IMR-90 (cell line): ENCODE measurements around the gene PEX19. TPM values are rescaled to one million over a fixed set of nuclear protein-coding genes. Genes with fewer than 3 reads are reported as not detected.

Experiments
- ATAC-seq: fragments of 200-7000 bp; cut with Tn5 transposase; 2 replicates; pipeline ENCODE4 v1.9.1; 2020; ENCODE audit warnings: low read depth, mild to moderate bottlenecking, moderate library complexity
- BruUV-seq: library from RNA; stranded (reverse); fragments of 400-500 nt; replicated peaks from 2 replicates; lab custom pipeline; 2021; lab: Mats Ljungman, UMichigan
- CTCF ChIA-PET: fragments of 300-600 bp; formaldehyde crosslinking; extraction: SDS; loops from one replicate; lab custom pipeline; 2021; ENCODE audit warnings: antibody characterized with exemption; lab: Yijun Ruan, JAX
- POLR2A ChIA-PET: fragments of 300-600 bp; sonication (Branson Sonifier 250); formaldehyde crosslinking; loops from one replicate; lab custom pipeline; 2022; ENCODE audit warnings: antibody characterized with exemption; ENCODE audit not compliant: unreplicated experiment; lab: Charles Lee
- DNase-seq: peaks from one replicate; pipeline ENCODE4 v3.0.0; 2013
- H2AFZ ChIP-seq: replicated peaks from 2 replicates; pipeline ENCODE3; 2013; ENCODE audit warnings: low read length, mild to moderate bottlenecking; ENCODE audit not compliant: poor library complexity
- H2AK5ac ChIP-seq: 2 replicates; pipeline ENCODE4 v1.6.1; 2013; ENCODE audit warnings: low read depth, low read length, inconsistent platforms
- H2AK9ac ChIP-seq: replicated peaks from 2 replicates; pipeline ENCODE3; 2013; ENCODE audit warnings: mild to moderate bottlenecking, low read depth, low read length, moderate library complexity; ENCODE audit not compliant: poor library complexity
- H2BK120ac ChIP-seq: 2 replicates; pipeline ENCODE4 v1.6.1; 2013; ENCODE audit warnings: low read depth, low read length, inconsistent platforms
- H2BK15ac ChIP-seq: 3 replicates; pipeline ENCODE4 v1.6.1; 2013; ENCODE audit warnings: low read depth, low read length, inconsistent platforms
- H2BK20ac ChIP-seq: 2 replicates; pipeline ENCODE4 v1.6.1; 2013; ENCODE audit warnings: low read depth, mild to moderate bottlenecking, inconsistent platforms, low read length, moderate library complexity
- H2BK5ac ChIP-seq: 2 replicates; pipeline ENCODE4 v1.6.1; 2013; ENCODE audit warnings: mild to moderate bottlenecking, low read depth, low read length, inconsistent platforms; ENCODE audit not compliant: poor library complexity, severe bottlenecking
- H3K14ac ChIP-seq: replicated peaks from 2 replicates; pipeline ENCODE4 v1.6.1; 2013; ENCODE audit warnings: low read depth, low read length, inconsistent platforms
- H3K18ac ChIP-seq: 2 replicates; pipeline ENCODE4 v1.6.1; 2013; ENCODE audit warnings: low read depth, low read length, control low read depth
- H3K23ac ChIP-seq: 2 replicates; pipeline ENCODE4 v1.6.1; 2013; ENCODE audit warnings: low read depth, low read length, inconsistent platforms
- H3K27ac ChIP-seq: 2 replicates; pipeline ENCODE4 v1.5.1; 2013; ENCODE audit warnings: mild to moderate bottlenecking, control low read depth, low read length; ENCODE audit not compliant: insufficient read depth
- H3K27me3 ChIP-seq: 2 replicates; pipeline ENCODE4 v1.6.1; 2013; ENCODE audit warnings: low read length; ENCODE audit not compliant: control insufficient read depth, insufficient read depth
- H3K36me3 ChIP-seq: 2 replicates; pipeline ENCODE4 v1.6.1; 2013; ENCODE audit warnings: low read length, mixed read lengths; ENCODE audit not compliant: control insufficient read depth, insufficient read depth
- H3K4ac ChIP-seq: 2 replicates; pipeline ENCODE4 v1.6.1; 2013; ENCODE audit warnings: low read depth, low read length, inconsistent platforms
- H3K4me1 ChIP-seq: 2 replicates; pipeline ENCODE4 v1.6.1; 2013; ENCODE audit warnings: low read length, mixed read lengths; ENCODE audit not compliant: control insufficient read depth, insufficient read depth
- H3K4me2 ChIP-seq: 2 replicates; pipeline ENCODE4 v1.6.1; 2013; ENCODE audit warnings: low read depth, mild to moderate bottlenecking, control low read depth, low read length, moderate library complexity
- H3K4me3 ChIP-seq: 2 replicates; pipeline ENCODE4 v1.5.1; 2013; ENCODE audit warnings: low read depth, mild to moderate bottlenecking, control low read depth, low read length, moderate library complexity; ENCODE audit not compliant: insufficient read depth
- H3K56ac ChIP-seq: 2 replicates; pipeline ENCODE4 v1.6.1; 2013; ENCODE audit warnings: low read length, inconsistent platforms; ENCODE audit not compliant: insufficient read depth; ENCODE audit errors: extremely low read depth
- H3K79me1 ChIP-seq, 2 experiments: 2 replicates each; pipeline ENCODE4 v1.6.1; 2013; ENCODE audit warnings: low read length in 2 of 2, inconsistent platforms in 1 of 2, low read depth in 1 of 2
- H3K9ac ChIP-seq: 2 replicates; pipeline ENCODE4 v1.6.1; 2013; ENCODE audit warnings: low read depth, low read length, control low read depth
- H3K9me1 ChIP-seq: 2 replicates; pipeline ENCODE4 v1.6.1; 2013; ENCODE audit warnings: low read length, inconsistent platforms; ENCODE audit not compliant: insufficient read depth
- H3K9me3 ChIP-seq: 2 replicates; pipeline ENCODE4 v1.6.1; 2013; ENCODE audit warnings: low read length; ENCODE audit not compliant: control insufficient read depth, insufficient read depth
- H4K20me1 ChIP-seq: 2 replicates; pipeline ENCODE4 v1.6.1; 2013; ENCODE audit warnings: low read length, inconsistent platforms; ENCODE audit not compliant: insufficient read depth
- H4K5ac ChIP-seq: 2 replicates; pipeline ENCODE4 v1.6.1; 2013; ENCODE audit warnings: mild to moderate bottlenecking, low read depth, low read length, control low read depth
- H4K8ac ChIP-seq, 2 experiments: 2 replicates each; pipeline ENCODE4 v1.6.1; 2013; ENCODE audit warnings: low read depth in 2 of 2, low read length in 2 of 2, control low read depth in 1 of 2, inconsistent platforms in 1 of 2
- H4K91ac ChIP-seq: 2 replicates; pipeline ENCODE4 v1.6.1; 2013; ENCODE audit warnings: low read depth, low read length, inconsistent platforms; ENCODE audit not compliant: insufficient read depth
- BHLHE40 ChIP-seq: fragments of 150-350 bp; IDR thresholded peaks from 2 replicates; pipeline ENCODE4 v1.6.1; 2016; ENCODE audit warnings: mild to moderate bottlenecking, low read depth, low read length
- CEBPB ChIP-seq: IDR thresholded peaks from 2 replicates; pipeline ENCODE4 v1.6.1; 2012; ENCODE audit warnings: low read depth, low read length, improper control_type of control experiment
- CHD1 ChIP-seq: IDR thresholded peaks from 2 replicates; pipeline ENCODE4 v1.6.1; 2012; ENCODE audit warnings: low read depth, low read length, improper control_type of control experiment
- CTCF ChIP-seq: conservative IDR thresholded peaks from 2 replicates; pipeline ENCODE4 v1.5.1; 2012; ENCODE audit warnings: mild to moderate bottlenecking, low read depth, low read length, improper control_type of control experiment
- ELK1 ChIP-seq: fragments of 150-350 bp; IDR thresholded peaks from 2 replicates; pipeline ENCODE4 v1.6.1; 2016; ENCODE audit warnings: low read depth, mild to moderate bottlenecking, low read length, moderate library complexity, borderline replicate concordance
- FOS ChIP-seq: fragments of 150-350 bp; IDR thresholded peaks from 2 replicates; pipeline ENCODE4 v1.6.1; 2016; ENCODE audit warnings: low read depth, low read length
- MAFK ChIP-seq: IDR thresholded peaks from 2 replicates; pipeline ENCODE4 v1.6.1; 2012; ENCODE audit warnings: low read depth, low read length, improper control_type of control experiment
- MAZ ChIP-seq: IDR thresholded peaks from 2 replicates; pipeline ENCODE4 v1.6.1; 2012; ENCODE audit warnings: low read depth, mild to moderate bottlenecking, low read length, improper control_type of control experiment, moderate library complexity, borderline replicate concordance
- MXI1 ChIP-seq: IDR thresholded peaks from 2 replicates; pipeline ENCODE4 v1.6.1; 2012; ENCODE audit warnings: low read depth, mild to moderate bottlenecking, low read length, moderate library complexity, borderline replicate concordance
- NFE2L2 ChIP-seq: fragments of 150-350 bp; IDR thresholded peaks from 2 replicates; pipeline ENCODE4 v1.6.1; 2016; ENCODE audit warnings: low read depth, mild to moderate bottlenecking, low read length
- POLR2A ChIP-seq: IDR thresholded peaks from 2 replicates; pipeline ENCODE4 v1.6.1; 2012; ENCODE audit warnings: mild to moderate bottlenecking, low read depth, low read length
- RAD21 ChIP-seq: IDR thresholded peaks from 2 replicates; pipeline ENCODE4 v1.6.1; 2012; ENCODE audit warnings: low read length, improper control_type of control experiment
- RCOR1 ChIP-seq: IDR thresholded peaks from 2 replicates; pipeline ENCODE4 v1.6.1; 2012; ENCODE audit warnings: mild to moderate bottlenecking, low read length, improper control_type of control experiment; ENCODE audit not compliant: insufficient replicate concordance
- RFX5 ChIP-seq: IDR thresholded peaks from 2 replicates; pipeline ENCODE4 v1.8.0; 2012; ENCODE audit warnings: low read depth, mild to moderate bottlenecking, low read length, moderate library complexity
- SMC3 ChIP-seq: fragments of 150-350 bp; IDR thresholded peaks from 2 replicates; pipeline ENCODE4 v1.6.1; 2016; ENCODE audit warnings: low read depth, mild to moderate bottlenecking, antibody characterized with exemption, low read length, moderate library complexity
- WGBS, 2 experiments: methylation state at CpG; one replicate each; pipeline versions ENCODE4 v1.1.5 to v1.1.7; 2013; ENCODE audit warnings: missing lambda C conversion rate in 2 of 2; ENCODE audit not compliant: insufficient read length in 1 of 2; ENCODE audit errors: extremely low coverage in 2 of 2; 5-methylcytosine and 5-hydroxymethylcytosine counted together
- dilution Hi-C: fragments of 300-500 bp; cut with HindIII; formaldehyde crosslinking; loops from one replicate; pipeline ENCODE4 v1.14.3; 2018; ENCODE audit warnings: low sequenced_read_pairs; ENCODE audit not compliant: unreplicated experiment
- in situ Hi-C: fragments of 300-500 bp; cut with MboI; formaldehyde crosslinking; loops from 3 replicates; pipeline ENCODE4 v1.14.3; 2019; ENCODE audit warnings: low sequenced_read_pairs, inconsistent platforms, mixed read lengths
- intact Hi-C: fragments of 100-400 bp; cut with micrococcal nuclease; formaldehyde crosslinking; loops from 2 replicates; pipeline ENCODE4 v1.10.0; 2022
- polyA plus RNA-seq, 3 experiments: library from polyadenylated mRNA; depleted of rRNA; stranded (reverse); fragments of >200 nt; gene quantifications; 2 replicates each; pipeline ENCODE4 v1.2.3, GENCODE V29; 2012; ENCODE audit warnings: low replicate concordance in 1 of 3
- total RNA-seq: library from RNA; depleted of rRNA; stranded (reverse); fragments of >200 nt; gene quantifications from 2 replicates; pipeline ENCODE4 v1.2.3, GENCODE V29; 2012
- TF ChIP-seq, protein P1 (sequence below): fragments of 150-350 bp; IDR thresholded peaks from 2 replicates; pipeline ENCODE4 v1.6.1; 2017; ENCODE audit warnings: mild to moderate bottlenecking, antibody characterized with exemption, low read length, low read depth

Gene PEX19
- total and polyA plus RNA-seq, 2 of the 4 experiments (the other 2 are of a cell fraction): 44.5 to 67.7 TPM

- dilution Hi-C loops: no loop called here
- no TSS peak for BruUV-seq
- Histone ChIP-seq H4K91ac (no peak overlapping the region), H2AFZ (no peak overlapping the region), H3K27me3 (no peaks in the 10 kb centered on the region), H2BK5ac (no peak overlapping the region), H3K79me1 (peaks cover 3 to 20% of the 10 kb centered on the region in 2 experiments; a peak in 3 of 4 replicates), H2BK15ac (no peak overlapping the region), H3K23ac (no peak overlapping the region), H3K9me3 (no peaks in the 10 kb centered on the region), H3K4me2 (no peak overlapping the region), H3K9me1 (no peaks in the 10 kb centered on the region; the same call in 1 of the 2 replicates), H3K4ac (no peak overlapping the region), H3K4me3 (no peak overlapping the region), H2AK5ac (no peak overlapping the region), H3K27ac (no peak overlapping the region), H4K20me1 (peaks cover 41% of the 10 kb centered on the region), H4K5ac (no peak overlapping the region), H3K4me1 (no peaks in the 10 kb centered on the region; the same call in 1 of the 2 replicates), H3K18ac (no peak overlapping the region), H3K56ac (no peak overlapping the region), H2BK120ac (no peak overlapping the region), H2AK9ac (no peak overlapping the region), H2BK20ac (no peak overlapping the region), H4K8ac (no peak overlapping the region), H3K14ac (no peak overlapping the region), H3K9ac (no peak overlapping the region), H3K36me3 (peaks cover 43% of the 10 kb centered on the region)
- CTCF ChIA-PET: no interaction called here
- in situ Hi-C loops: no loop called here
- intact Hi-C loops: no loop called here
- no peak for ATAC-seq
- no peak for DNase-seq
- TF ChIP-seq SMC3: no peak
- TF ChIP-seq RFX5: no peak
- TF ChIP-seq, protein P1, sequence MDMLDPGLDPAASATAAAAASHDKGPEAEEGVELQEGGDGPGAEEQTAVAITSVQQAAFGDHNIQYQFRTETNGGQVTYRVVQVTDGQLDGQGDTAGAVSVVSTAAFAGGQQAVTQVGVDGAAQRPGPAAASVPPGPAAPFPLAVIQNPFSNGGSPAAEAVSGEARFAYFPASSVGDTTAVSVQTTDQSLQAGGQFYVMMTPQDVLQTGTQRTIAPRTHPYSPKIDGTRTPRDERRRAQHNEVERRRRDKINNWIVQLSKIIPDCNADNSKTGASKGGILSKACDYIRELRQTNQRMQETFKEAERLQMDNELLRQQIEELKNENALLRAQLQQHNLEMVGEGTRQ: no peak
- TF ChIP-seq CEBPB: no peak
- TF ChIP-seq BHLHE40: no peak
- no peak for TF ChIP-seq MXI1
- no peak for TF ChIP-seq CTCF
- TF ChIP-seq RAD21: no peak
- TF ChIP-seq NFE2L2: no peak
- no peak for TF ChIP-seq MAZ
- TF ChIP-seq POLR2A: no peak
- no peak for TF ChIP-seq MAFK
- TF ChIP-seq CHD1: no peak
- no peak for TF ChIP-seq RCOR1
- TF ChIP-seq FOS: no peak
- no peak for TF ChIP-seq ELK1
- WGBS, 2 experiments: no CpG with 5 or more reads among the region's 6 CpGs
- POLR2A ChIA-PET: no interaction called here
These were observed 37.9 kb upstream of the PEX19 start for GRCh38 chr1:160322831-160323230.
